CD4-positive, alpha-beta T cell treated with Interleukin-21 for 1 hour (primary cell): ENCODE results near the gene ZCCHC9.
"Not testable (repeated sequence)": the region's sequence is repeated elsewhere in the genome, so short reads cannot be mapped to it uniquely, and the experiment has no call there.

ENCODE experiments used
- DNase-seq: peaks from one replicate; pipeline ENCODE4 v3.0.0-alpha.2; 2020

ZCCHC9 gene, protein sequence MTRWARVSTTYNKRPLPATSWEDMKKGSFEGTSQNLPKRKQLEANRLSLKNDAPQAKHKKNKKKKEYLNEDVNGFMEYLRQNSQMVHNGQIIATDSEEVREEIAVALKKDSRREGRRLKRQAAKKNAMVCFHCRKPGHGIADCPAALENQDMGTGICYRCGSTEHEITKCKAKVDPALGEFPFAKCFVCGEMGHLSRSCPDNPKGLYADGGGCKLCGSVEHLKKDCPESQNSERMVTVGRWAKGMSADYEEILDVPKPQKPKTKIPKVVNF

GRCh38 chr5:81301271-81302015, at the start of gene ZCCHC9:
TSS of gene ZCCHC9 (plus strand) at chr5:81301587. CDS start at chr5:81304758, 3,171 bp downstream.
- DNase-seq: peak; percentile 94

DNA sequence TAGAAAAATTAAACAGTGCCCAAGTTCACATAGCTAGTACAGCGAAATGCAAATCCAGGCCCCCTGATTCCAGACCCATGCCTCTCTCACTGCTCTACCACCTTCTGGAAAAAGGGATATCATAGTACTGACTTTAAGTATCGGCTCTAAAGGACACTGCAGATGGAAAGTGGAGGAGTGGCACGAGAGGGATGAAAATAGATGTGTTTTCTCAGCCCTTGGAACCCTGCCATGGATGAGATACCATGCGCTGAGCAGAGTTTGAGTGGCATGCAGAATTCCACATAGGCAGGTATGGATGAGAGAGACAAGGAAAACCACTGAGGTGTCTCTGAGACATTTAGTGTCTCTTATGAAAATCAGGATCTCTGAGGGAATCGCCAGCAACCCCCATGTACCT, 49.5 kb upstream of the ZCCHC9 start:
- DNase-seq: no peak

DNA sequence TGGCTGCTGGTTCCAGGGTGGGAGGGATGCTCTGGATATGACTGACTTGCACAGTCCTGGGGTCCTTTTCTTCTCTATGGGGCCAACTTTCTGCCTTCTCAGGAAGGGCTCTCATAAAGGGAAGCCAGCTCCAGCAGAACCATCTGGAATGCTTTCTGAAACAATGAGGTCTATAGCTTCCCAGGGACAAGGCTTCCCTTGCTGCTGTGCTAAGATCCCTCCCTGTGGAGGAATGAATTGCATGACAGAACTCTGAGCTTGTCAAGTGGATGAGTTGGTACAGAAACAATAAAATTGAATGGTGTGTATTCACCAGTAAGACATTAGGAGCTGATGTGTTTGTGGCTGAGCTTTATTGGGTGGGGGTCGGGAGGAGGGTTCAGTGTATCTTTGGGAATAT, 48.5 kb upstream of the ZCCHC9 start:
- no peak for DNase-seq

DNA sequence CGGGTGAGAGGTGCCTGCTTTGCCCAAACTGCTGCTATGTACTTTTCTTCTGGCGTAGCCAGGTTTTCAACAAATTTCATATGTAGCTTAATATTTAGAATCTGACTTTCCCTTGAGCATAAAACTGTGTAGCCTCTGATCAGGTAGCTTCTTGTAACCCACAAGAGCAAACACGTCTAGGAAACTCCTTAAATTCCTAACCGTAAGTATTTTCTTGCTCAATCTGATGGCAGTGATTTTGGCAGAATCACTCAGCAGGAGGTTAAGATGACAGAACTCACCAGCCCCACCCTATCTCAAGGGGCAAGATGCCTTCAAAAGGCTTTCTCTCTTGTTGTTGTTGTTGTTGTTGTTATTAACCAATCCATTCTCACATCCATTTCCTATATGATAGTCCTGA, 47.5 kb upstream of the ZCCHC9 start:
- DNase-seq: no peak

DNA sequence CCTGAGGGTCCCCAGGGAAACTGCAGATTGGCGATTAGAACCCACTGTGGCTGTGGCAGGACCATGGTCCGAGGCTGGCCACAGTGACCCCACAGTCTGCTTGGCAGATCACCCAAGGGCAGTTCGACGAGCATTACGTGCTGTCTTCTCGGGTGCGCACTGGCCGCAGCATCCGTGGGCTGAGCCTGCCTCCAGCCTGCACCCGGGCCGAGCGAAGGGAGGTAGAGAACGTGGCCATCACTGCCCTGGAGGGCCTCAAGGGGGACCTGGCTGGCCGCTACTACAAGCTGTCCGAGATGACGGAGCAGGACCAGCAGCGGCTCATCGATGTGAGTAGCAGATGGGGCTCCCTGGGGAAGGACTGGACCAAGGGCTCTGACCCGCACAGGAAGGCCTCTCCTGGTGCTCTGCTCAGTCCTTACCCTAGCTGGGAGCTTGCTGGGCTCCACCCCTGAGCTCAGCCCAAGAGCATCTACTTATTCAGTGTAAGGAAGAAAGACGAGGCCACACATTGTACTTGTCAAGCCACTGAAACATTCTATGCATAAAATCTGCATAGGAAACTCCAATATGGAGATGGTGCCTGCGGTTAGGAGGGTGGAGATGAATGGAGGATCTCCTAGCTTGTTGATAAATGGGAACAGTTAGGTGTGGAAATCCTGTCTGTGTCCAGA, 46.4 kb upstream of the ZCCHC9 start:
- DNase-seq: no peak

DNA sequence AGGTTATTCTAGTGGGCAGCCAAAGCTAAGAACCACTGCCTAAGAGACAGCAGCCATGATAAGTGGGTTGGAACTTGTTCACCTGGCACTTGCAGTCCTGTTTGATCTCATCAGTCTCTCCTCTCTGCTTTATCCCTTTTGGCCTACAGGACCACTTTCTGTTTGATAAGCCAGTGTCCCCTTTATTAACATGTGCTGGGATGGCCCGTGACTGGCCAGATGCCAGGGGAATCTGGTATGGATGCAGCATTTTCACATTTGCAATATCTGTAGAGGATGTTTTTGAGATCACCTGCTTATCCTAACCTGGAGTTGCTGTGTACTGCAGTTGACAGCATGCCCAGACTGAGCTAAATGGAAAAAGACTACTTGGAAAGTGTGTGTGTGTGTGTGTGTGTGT, 44.6 kb upstream of the ZCCHC9 start:
- DNase-seq: no peak

GRCh38 chr5:81262796-81263195, 38.6 kb upstream of the ZCCHC9 start:
- DNase-seq: not testable (repeated sequence)

- no peak for DNase-seq
These were observed 36.3 kb upstream of the ZCCHC9 start for GRCh38 chr5:81265101-81265500.

DNA sequence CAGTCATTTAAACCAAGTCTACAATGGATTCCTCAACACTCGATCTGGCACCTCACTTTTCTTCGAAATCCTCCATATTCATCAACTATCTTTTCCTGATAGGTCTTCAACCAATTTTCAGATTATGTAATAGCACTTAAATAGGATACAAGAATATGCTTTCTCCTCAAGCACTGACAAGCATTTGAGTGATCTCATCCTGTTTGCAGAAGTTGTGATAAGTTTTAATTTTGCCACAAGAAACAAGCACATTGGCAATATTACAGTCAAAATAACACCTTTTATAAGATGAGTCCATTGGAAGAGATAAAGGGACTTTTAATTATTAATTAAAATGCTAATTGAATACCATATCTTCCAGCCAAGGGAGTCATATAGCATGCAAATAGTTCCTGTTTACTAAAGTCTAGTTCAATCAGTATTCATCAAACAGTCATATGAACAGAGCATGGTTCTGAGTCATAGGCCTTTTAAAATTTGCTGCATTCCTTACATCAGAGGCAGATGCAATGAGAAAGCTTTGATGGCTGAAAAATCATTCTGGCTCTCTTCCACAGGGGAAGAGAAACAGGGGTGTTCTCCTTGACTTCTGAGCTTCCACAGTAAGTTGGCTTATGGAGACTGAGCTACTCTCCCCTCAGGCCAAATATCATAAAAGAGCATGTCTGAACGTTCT, 32.7 kb upstream of the ZCCHC9 start:
- no peak for DNase-seq

- no peak for DNase-seq
These were observed 31.5 kb upstream of the ZCCHC9 start for GRCh38 chr5:81269751-81270393.

DNA sequence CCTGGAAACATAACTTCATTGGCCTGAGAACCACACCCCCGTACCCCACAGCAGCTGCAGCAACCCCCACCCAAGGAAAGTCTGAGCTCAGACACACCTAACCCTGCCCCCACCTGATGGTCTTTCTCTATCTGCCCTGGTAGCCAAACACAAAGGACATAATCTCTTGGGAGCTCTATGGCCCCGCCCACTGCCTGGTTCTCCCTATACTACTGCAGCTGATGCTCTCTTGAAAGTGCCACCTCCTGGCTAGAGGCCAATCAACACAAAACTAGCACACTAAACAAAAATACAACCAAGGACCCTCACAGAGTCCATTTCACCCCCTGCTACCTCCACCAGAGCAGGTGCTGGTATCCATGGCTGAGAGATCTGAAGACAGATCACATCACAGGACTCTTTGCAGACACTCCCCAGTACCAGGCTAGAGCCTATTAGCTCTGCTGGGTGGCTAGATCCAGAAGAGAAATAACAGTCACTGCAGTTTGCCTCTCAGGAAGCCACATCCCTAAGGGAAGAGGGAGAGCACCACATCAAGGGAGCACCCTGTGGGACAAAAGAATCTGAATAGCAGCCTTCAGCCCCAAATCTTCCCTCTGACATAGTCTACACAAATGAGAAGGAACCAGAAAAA, 30.9 kb upstream of the ZCCHC9 start:
- not testable (repeated sequence) for DNase-seq

DNA sequence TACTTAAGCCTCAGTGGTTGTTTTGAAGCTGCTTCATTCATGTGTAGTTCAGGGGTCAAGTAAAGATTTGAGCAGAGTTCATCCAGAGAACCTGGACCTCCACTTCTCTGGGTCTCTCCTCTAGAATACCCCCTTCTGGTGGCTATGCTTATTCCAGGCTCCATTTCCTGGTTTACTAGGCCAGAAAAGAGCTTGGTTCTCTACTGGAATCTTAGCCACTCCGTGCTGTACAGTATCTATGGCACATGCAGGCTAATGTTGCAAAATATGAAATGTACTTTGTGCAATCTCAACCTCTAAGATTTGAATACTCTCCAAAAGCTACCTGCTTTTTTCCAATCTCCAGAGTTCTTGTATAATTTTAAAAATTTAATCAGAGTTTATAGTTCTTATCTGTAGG, 17.4 kb upstream of the ZCCHC9 start:
- DNase-seq: no peak

DNA sequence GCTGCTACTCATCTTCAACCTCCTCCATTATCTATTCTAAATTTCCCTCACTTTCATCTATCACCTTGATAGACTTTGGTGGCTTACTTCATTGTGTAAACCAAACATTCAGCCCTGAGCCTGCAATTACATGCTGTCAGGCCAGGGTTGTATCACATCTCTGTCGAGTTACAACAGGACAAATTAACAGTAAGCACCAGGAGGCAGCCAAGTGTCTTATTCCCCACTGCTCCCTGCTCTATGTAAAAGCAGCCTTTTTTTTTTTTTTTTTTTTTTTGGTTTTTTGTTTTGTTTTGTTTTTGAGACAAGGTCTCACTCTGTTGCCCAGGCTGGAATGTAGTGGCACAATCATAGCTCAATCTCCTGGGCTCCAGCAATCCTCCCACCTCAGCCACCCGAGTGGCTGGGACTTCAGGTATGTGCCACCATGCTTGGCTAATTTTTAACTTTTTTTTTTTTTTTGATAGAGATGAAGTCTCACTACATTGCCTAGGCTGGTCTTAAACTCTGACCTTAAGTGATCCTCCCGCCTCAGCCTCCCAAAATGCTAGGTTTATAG, 15.2 kb upstream of the ZCCHC9 start:
- DNase-seq: no peak

- DNase-seq: no peak
These were observed 13.4 kb upstream of the ZCCHC9 start for GRCh38 chr5:81288021-81288433.

DNA sequence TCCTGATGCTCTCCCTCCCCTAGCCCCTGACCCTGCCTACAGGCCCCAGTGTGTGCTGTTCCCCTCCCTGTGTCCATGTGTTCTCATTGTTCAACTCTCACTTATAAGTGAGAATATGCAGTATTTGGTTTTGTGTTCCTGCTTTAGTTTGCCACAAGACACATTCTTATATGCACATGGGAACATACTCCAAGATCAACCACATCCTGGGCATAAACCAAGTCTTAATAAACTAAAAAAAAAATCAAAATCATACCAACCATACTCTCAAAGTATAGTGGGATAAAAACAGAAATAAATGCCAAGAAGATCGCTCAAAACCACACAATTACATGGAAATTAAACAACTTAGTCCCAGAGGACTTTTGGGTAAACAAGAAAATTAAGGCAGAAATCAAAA, 11.2 kb upstream of the ZCCHC9 start:
- DNase-seq: no peak

GRCh38 chr5:81292130-81292529, 9.3 kb upstream of the ZCCHC9 start:
- peak; percentile 9 for DNase-seq

- not testable (repeated sequence) for DNase-seq
These were observed 7.4 kb upstream of the ZCCHC9 start for GRCh38 chr5:81294021-81294420.

- no peak for DNase-seq
These were observed 3.9 kb upstream of the ZCCHC9 start for GRCh38 chr5:81297531-81297930.

- no peak for DNase-seq
These were observed 491 bp upstream of the ZCCHC9 start for GRCh38 chr5:81300921-81301270.

DNA sequence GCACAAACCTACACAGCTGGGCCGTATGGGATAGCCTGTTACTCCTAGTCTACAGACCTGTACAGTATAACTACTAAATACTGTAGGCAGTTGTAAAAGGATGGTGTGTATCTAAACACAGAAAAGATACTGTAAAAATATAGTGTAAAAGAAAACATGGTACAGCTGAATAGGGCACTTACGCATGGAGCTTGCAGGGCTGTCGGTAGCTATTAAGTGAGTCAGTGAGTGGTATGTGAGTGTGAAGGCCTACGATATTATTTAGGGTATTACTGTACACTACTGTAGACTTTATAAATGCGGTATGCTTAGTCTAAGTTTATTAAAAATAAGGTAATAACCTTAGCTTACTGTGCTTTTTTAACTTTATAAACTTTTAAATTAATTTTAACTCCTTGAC, 1.2 kb downstream of the ZCCHC9 start:
- no peak for DNase-seq

- no peak for DNase-seq
These were observed 2.2 kb downstream of the ZCCHC9 start for GRCh38 chr5:81303563-81303962.

DNA sequence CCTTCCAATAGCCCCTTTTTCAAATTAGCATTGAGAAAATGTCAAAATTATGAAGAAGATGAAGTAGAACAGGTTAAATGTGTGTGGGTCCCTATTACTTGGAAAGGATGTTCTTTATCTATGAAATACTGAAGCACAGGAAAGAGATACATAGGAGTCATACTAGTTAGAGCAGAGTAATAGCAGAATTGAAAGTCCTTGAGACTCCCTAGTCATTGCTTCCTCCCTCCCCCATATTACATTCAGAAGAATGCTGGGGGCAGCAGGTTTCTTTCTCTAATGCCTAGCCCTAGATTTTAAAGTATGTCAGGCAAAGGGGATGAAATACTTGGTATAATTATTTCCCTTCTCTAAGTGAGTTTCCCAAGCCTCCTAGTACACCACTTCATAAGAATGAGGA, 4.4 kb downstream of the ZCCHC9 start:
- DNase-seq: no peak
